Activated CD8-positive, alpha-beta memory T cell treated with anti-CD3 and anti-CD28 coated beads for 1 hour (primary cell): ENCODE data around the gene HCAR3.
A peak's percentile ranks its signal among the peaks of the same experiment; 100 is the strongest.
"Not testable (repeated sequence)": the region's sequence is repeated elsewhere in the genome, so short reads cannot be mapped to it uniquely, and the experiment has no call there.

Experiments
- DNase-seq, 2 donors: peaks; one replicate each; pipeline ENCODE4 v3.0.0-alpha.2; 2020; ENCODE audit warnings: low read depth in 1 of 2; ENCODE audit errors: extremely low read depth in 1 of 2

HCAR3 gene

GRCh38 chr12:122716658-122717057, at the start of gene HCAR3:
HCAR3 (minus strand) TSS chr12:122716811; CDS start chr12:122716737, 74 bp downstream.
- not testable (repeated sequence) for DNase-seq

- DNase-seq, result no peak
Measured at GRCh38 chr12:122757568-122757967, 41.0 kb upstream of the HCAR3 start.

GRCh38 chr12:122754790-122755189, 38.2 kb upstream of the HCAR3 start:
- DNase-seq, result no peak

GRCh38 chr12:122753319-122753650, 36.7 kb upstream of the HCAR3 start:
- no peak for DNase-seq

- DNase-seq, result peak; percentile 97 to 98
Measured at GRCh38 chr12:122752464-122753318, 36.1 kb upstream of the HCAR3 start, which contains the start of gene DENR. DENR (plus strand) TSS chr12:122752824; CDS start chr12:122753702, 878 bp downstream.

GRCh38 chr12:122750781-122751515, 34.3 kb upstream of the HCAR3 start:
- not testable (repeated sequence) for DNase-seq

GRCh38 chr12:122749569-122750332, 33.1 kb upstream of the HCAR3 start:
- DNase-seq, result no peak

- DNase-seq, result no peak
Measured at GRCh38 chr12:122747224-122748135, 30.9 kb upstream of the HCAR3 start.

GRCh38 chr12:122743895-122744525, 27.4 kb upstream of the HCAR3 start:
- DNase-seq, result no peak

GRCh38 chr12:122740351-122740750, 23.7 kb upstream of the HCAR3 start:
- no peak for DNase-seq

- DNase-seq, result no peak
Measured at GRCh38 chr12:122738571-122738970, 22.0 kb upstream of the HCAR3 start.

GRCh38 chr12:122732611-122733010, 16.0 kb upstream of the HCAR3 start:
- DNase-seq, result no peak

GRCh38 chr12:122732170-122732569, 15.6 kb upstream of the HCAR3 start:
- DNase-seq, result no peak

GRCh38 chr12:122730215-122731014, 13.8 kb upstream of the HCAR3 start, which contains the start of gene HCAR1:
HCAR1 (minus strand) TSS chr12:122730844; CDS start chr12:122730339, 505 bp downstream.
- no peak for DNase-seq

GRCh38 chr12:122729583-122730214, 13.1 kb upstream of the HCAR3 start:
- no peak for DNase-seq

GRCh38 chr12:122726080-122726558, 9.5 kb upstream of the HCAR3 start:
- no peak for DNase-seq

- no peak for DNase-seq
Measured at GRCh38 chr12:122725452-122726079, 9.0 kb upstream of the HCAR3 start.
